BE2C (cell line): ENCODE data around the gene NCOA5. TPM values are rescaled to one million over a fixed set of nuclear protein-coding genes. Genes with fewer than 3 reads are reported as not detected.
A peak's percentile ranks its signal among the peaks of the same experiment; 100 is the strongest.

Experiments
- DNase-seq: peaks from one replicate; pipeline ENCODE4 v3.0.0-alpha.2; 2020
- H3K27me3 ChIP-seq: fragments of 250-450 bp; sonication (Bioruptor Pico); 2 replicates; pipeline ENCODE4 v1.5.1; 2020; ENCODE audit warnings: mild to moderate bottlenecking
- H3K36me3 ChIP-seq: fragments of 250-450 bp; sonication (Bioruptor Pico); 2 replicates; pipeline ENCODE4 v1.5.1; 2020; ENCODE audit warnings: mild to moderate bottlenecking
- H3K4me1 ChIP-seq: fragments of 250-450 bp; sonication (Bioruptor Pico); 2 replicates; pipeline ENCODE4 v1.5.1; 2020
- H3K4me3 ChIP-seq: 2 replicates; pipeline ENCODE4 v1.5.1; 2011; ENCODE audit warnings: low read depth, low read length
- H3K9me3 ChIP-seq: fragments of 250-450 bp; sonication (Bioruptor Pico); 2 replicates; pipeline ENCODE4 v1.5.1; 2020
- CTCF ChIP-seq: IDR thresholded peaks from 2 replicates; pipeline ENCODE4 v1.5.1; 2012; ENCODE audit warnings: mild to moderate bottlenecking, low read depth, low read length
- polyA plus RNA-seq: library from polyadenylated mRNA; unstranded; fragments of >200 nt; gene quantifications from one replicate; pipeline ENCODE4 v1.2.1, GENCODE V29; 2012; ENCODE audit warnings: low read depth, missing spikeins; ENCODE audit not compliant: insufficient read length, insufficient read depth

Gene NCOA5
- polyA plus RNA-seq = 37.4 TPM

GRCh38 chr20:46089417-46090388, at the start of gene NCOA5:
NCOA5 (minus strand) TSS chr20:46089962; CDS start chr20:46079424, 10,538 bp downstream.
- H3K4me1 ChIP-seq = no peaks in the 10 kb centered on the region; the same call in none of the 2 replicates
- H3K9me3 ChIP-seq = no peaks in the 10 kb centered on the region
- H3K27me3 ChIP-seq = no peaks in the 10 kb centered on the region
- DNase-seq = peak; percentile 97
- TF ChIP-seq CTCF = no peak
- no peaks in the 10 kb centered on the region for H3K36me3 ChIP-seq
- peak within 1 kb of the TSS; percentile 79 for H3K4me3 ChIP-seq

- peak; percentile 36 for TF ChIP-seq CTCF
- H3K27me3 ChIP-seq = no peaks in the 10 kb centered on the region
- no peak overlapping the region for H3K4me3 ChIP-seq
- H3K4me1 ChIP-seq = peaks cover 30% of the 10 kb centered on the region
- no peaks in the 10 kb centered on the region for H3K9me3 ChIP-seq
- peak; percentile 88 for DNase-seq
- H3K36me3 ChIP-seq = no peaks in the 10 kb centered on the region
Measured at GRCh38 chr20:46139266-46139889, 49.6 kb upstream of the NCOA5 start.

GRCh38 chr20:46137816-46138215, 48.1 kb upstream of the NCOA5 start:
- H3K4me1 ChIP-seq = peaks cover 30% of the 10 kb centered on the region
- no peak for TF ChIP-seq CTCF
- H3K4me3 ChIP-seq = no peak overlapping the region
- H3K36me3 ChIP-seq = no peaks in the 10 kb centered on the region
- DNase-seq = no peak
- no peaks in the 10 kb centered on the region for H3K9me3 ChIP-seq
- no peaks in the 10 kb centered on the region for H3K27me3 ChIP-seq

- Histone ChIP-seq H3K4me3 (no peak overlapping the region), H3K9me3 (no peaks in the 10 kb centered on the region), H3K27me3 (peaks cover 7% of the 10 kb centered on the region), H3K36me3 (no peaks in the 10 kb centered on the region), H3K4me1 (peaks cover 22% of the 10 kb centered on the region)
- TF ChIP-seq CTCF = no peak
- DNase-seq = no peak
Measured at GRCh38 chr20:46135856-46136633, 46.3 kb upstream of the NCOA5 start.

- H3K9me3 ChIP-seq = no peaks in the 10 kb centered on the region
- no peaks in the 10 kb centered on the region for H3K36me3 ChIP-seq
- H3K4me3 ChIP-seq = no peak overlapping the region
- no peak for DNase-seq
- H3K27me3 ChIP-seq = peaks cover 13% of the 10 kb centered on the region
- TF ChIP-seq CTCF = no peak
- peaks cover 16% of the 10 kb centered on the region for H3K4me1 ChIP-seq
Measured at GRCh38 chr20:46134716-46135115, 45.0 kb upstream of the NCOA5 start.
